AG08395 (cell line): ENCODE data around the gene IL18BP.

Experiments used
- DNase-seq: peaks from one replicate; pipeline ENCODE4 v3.0.0; 2012; ENCODE audit warnings: mixed read lengths, low spot score

Gene IL18BP

GRCh38 chr11:72012897-72013721, 14.4 kb downstream of the IL18BP start:
- peak; percentile 68 for DNase-seq

DNA sequence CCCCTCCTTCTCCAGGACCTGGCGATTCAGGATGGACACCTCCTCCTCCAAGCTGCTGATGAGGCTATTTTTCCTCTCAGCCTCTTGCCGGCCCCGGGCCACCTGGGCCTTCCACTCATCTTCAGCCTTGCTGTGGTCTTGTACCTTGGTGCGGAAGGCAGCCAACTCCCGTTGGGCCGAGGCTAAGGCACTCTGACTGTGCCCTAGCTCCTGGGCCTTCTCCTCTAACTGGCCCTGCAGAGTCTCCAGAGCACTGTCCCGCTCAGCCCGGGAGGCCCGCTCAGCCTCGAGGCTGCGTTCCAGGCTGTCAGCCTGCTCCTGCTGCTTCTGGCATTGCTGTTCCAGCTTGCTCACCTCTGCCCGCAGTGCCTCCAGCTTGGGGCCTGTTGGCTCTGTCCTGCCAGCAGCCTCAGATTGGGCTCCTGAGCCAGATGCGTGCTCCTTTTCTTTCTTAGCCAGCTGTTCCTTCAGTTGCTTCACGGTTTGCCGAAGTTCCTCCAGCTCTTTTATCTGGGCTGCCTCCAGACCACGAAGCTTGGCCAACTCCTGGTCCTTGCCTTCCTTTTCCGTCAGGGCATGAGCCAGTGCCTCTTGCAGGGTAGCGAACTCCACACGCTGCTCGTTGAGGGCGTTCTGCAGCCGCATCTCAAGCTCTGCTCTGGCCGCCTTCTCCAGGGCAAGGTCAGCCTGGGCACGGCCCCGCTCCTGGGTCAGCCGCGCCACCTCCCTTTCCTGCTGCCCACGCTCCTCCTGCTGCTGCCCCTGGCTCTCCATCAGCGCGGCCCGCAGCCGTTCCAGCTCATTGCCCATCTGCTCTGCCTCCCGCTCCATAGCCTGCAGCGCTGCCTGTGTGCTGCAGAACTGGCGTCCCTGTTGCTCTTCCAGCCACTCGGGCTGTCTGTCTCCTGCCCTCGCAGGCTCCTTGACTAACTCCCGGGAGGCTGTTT, 15.3 kb downstream of the IL18BP start:
- no peak for DNase-seq

DNA sequence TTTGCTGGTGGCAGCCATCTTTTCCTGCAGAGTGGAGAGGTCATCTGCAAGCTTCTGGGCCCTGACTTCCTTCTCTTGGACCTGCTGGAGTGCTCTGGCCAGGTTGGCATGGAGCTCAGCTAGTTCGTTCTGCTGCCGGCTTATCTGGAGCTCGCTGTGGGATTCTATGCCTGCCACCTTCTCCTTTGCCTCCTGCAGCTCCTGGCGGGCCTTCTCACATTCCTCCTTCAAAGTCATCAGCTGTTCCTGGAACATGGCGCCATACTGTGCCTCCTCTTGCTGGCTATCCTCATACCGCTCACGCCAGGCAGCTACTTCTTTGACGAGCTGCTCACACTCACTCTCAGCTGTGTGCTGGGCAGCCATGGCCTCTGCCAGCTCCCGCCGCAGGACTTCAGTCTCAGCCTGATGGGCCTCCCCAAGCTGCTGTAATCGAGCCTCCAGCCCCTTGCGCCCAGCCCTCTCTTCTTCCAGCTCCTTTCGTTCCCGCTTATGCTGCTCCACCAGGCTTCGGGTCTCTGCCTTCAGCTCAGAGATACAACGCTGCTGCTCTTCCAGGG, 16.1 kb downstream of the IL18BP start:
- no peak for DNase-seq

- no peak for DNase-seq
Observed at GRCh38 chr11:72015511-72016061, 16.9 kb downstream of the IL18BP start.

DNA sequence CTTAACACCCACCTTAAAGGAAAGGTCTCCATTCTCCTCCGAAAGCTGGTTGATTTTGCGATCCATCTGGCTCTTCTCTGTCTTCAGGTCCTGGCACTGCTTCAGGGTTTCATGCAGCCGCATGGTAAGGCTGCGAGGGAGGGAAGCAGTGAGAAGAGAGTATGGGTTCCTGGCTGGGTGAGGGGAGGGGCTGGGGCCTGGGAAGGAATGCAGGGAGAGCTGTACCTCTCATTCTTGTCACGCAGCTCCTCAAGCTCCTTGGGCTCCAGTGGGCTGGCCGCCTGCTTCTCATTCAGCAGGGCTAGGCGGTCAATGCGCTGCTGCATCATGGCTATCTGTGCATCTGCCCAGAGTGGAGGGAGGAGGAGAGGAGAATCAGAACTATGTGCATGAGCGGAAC, 19.5 kb downstream of the IL18BP start:
- DNase-seq, result no peak

DNA sequence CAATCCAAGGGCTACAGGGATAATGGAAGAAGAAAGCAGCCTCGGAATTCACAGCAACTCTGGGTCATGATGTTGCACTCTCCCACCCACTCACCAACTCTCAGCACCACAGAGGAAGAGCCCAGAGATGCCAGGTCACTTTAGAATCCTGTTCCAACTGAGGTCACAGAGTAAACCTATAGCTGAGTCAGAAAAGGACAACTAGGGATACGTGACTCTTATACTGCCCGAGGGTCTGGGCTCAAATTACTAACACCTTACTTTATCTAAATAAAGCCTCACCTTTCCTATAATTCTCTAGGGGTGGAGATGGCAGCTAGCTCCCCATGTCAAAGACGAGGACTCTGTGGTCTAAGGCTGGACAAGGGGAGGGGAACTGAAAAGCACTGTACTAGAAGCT, 24.6 kb downstream of the IL18BP start:
- no peak for DNase-seq

GRCh38 chr11:72024069-72024754, 25.5 kb downstream of the IL18BP start:
- DNase-seq, result no peak

DNA sequence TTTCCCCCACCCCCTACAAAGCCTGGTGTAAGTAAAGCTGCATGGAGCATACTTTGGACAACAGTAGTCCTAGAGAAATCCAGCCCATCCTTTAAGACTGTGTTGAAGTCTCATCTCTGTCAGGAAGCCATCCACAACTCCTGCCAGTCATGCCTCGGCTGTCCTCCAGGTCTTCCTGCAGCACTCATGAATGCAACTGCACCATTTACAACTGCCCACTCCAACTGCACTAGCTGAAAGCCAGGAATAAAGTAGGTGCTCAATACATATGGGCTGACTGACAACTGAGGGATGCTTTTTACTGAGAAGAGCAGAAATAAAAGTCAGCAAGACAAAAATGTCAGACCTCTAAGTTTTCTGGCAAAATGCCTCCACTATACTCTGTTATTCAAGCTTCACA, 27.4 kb downstream of the IL18BP start:
- DNase-seq, result no peak

DNA sequence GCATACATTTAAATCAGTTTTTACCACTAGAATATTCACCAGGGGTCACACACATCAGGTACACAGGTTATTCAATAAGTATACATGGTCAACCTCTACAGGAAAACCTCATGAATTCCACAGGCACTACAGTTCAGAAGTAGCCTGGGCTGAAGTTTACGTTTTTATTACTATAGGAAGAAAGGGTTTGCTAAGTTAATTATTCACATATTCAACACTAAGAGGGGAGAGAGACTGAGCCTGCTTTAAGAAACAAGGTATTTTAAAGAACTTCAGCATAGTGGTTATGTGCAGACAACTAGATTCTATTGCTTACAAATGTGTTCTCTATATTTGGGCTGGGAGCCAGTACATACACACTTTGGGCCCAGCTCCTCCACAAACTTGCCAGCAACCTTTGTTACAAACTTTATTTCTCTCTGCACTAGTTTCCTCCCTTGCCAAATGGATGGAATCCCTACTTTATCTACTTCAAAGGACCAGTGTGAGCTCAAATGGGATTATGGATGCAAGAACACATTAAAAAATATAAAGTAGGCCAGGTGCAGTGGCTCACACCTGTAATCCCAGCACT, 31.9 kb downstream of the IL18BP start:
- no peak for DNase-seq

GRCh38 chr11:72036687-72037086, 38.0 kb downstream of the IL18BP start:
- DNase-seq, result no peak

DNA sequence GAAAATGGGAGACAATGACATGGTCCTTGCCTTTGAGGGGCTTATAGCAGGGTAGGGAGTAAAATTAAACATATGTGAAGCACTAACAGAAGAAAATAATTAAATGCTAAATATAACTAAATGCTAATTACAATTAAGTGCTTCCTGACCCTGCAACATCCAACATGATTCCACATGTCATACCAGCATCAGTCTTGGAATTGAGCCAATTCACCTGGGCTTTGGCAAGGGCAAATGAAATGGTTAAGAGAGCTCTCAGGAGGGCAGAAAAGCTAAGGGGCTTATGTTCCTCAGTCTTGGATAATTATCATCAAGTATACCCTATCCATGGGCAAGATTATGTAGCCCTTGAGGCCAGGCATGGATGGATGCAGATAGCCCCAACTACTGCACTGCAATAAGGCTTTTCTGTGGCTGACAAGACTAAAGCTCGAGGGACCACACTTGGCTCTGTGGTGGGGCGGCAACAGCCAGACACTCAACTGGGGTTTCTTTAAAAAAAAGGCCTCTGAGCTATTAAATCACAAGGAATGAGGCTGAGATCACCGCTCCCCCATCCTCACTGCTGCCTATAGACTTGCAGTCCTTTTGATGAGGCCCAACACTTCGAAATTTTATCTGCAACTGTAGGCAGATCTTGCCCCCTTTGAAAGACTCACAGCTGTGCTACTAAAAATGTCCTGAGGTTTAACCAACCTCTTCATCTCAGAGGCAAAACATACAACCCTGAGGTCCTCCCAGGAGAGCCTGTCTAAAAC, 39.0 kb downstream of the IL18BP start:
- DNase-seq, result no peak

GRCh38 chr11:72038491-72038890, 39.8 kb downstream of the IL18BP start:
- DNase-seq, result peak; percentile 93

DNA sequence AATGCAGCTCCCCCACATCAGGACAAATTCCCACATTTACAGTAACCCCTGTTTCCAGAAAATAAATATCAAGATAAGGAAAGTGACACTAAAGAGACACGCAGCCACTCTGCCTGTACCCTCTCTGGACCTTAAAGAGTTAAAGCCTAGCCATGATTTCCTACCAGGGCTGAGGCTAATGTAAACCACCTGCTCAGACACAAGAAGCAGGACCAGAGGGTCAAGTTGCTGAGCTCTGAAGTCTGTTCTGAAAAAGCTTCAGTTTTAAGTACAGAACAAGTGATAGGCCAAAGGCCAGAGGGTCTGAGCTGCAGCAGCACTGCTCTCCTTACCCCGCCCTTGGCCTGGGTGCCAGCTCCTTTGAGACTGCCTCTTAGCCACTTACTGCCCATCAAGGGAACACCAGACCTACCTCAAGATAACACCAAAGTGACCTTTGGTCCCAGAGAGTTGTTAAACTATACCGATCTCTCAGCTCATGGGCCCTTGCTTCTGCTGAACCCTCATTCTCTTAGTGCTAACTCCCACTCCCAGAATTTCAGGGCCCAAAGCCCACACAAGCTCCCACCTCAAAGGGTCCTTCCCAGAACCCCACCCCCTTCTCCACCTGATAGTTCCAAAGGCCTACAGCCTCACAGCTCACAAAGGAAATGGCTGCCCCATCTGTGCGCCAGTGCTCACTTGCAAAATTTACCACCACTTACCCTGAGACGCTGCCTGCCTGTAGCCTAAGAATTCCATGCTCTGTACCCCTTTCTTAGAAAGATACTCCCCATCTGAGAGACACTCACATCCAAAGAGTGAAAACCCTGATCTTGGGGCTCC, 40.5 kb downstream of the IL18BP start:
- peak; percentile 41 for DNase-seq

- no peak for DNase-seq
Observed at GRCh38 chr11:72039856-72040401, 41.2 kb downstream of the IL18BP start.

- peak; percentile 92 for DNase-seq
Observed at GRCh38 chr11:72040491-72041363, 42.0 kb downstream of the IL18BP start.

- DNase-seq, result peak; percentile 72
Observed at GRCh38 chr11:72041364-72042063, 42.8 kb downstream of the IL18BP start.

DNA sequence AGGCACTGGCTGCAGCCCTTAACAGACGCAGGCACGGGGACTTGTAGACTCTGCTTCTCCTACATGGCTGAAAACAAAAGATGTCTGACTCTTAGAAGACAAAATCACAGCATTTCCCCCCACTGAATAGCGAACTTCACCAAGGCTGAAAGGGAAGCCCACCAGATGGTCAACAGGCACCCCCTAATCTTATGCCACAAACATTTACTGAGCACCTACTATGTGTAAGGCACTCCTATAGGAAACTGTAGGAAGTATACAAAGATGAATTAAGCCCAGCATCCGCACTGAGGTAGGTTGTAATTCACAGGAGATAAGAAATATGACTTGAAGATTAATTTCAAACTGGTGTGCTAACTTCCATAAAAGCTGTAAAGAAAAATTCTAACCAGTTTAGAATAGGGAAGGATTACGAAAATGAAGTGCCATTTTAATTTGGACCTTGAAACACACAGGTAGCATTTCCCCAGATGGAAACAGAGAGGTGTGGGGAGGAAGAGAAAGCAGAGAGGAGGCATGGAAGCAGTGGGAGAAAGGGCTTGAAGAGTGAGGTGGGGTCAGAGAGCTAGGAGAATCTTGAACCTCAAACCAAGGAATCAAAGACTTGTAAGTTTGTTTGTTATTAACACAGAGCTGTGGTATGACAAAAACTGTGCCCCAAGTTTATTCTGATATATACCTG, 43.5 kb downstream of the IL18BP start:
- DNase-seq, result no peak
